Measurements from ENCODE around the gene DACH2. TPM values are rescaled to one million over a fixed set of nuclear protein-coding genes. Genes with fewer than 3 reads are reported as not detected.

Gene DACH2
- total and polyA plus RNA-seq, 11 donors, result not detected

DNA sequence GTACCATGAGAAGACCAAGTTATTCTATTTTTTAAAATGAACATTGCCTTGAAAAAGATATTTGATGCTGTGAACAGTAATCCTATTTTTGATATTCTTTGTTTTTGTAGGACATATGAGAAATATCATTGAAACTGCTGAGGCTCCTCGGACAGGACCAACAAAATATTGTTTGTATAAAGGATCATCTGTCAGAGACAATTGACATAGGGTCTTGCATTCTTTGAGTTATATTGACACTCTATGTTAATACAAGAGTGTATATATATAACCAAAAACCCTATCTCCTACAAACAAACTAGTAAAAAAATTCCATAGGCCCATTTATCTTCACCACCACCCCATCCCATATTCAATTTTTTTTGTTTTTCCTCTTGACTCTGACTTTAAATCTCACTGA is 222.7 kb downstream of the DACH2 start:
- intact Hi-C loops (cut with DNase I), result no loop called here
- H3K4me3 ChIP-seq, result no peak overlapping the region
- H3K27me3 ChIP-seq, result no peaks in the 10 kb centered on the region
- 55 to 78% (median 65%) methylated on average over 1 of the region's 1 CpG for WGBS, 4 donors
- no peaks in the 10 kb centered on the region for H3K4me1 ChIP-seq
- H3K27ac ChIP-seq, result no peak overlapping the region
- H3K9me3 ChIP-seq, result no peaks in the 10 kb centered on the region
- ATAC-seq (no peak), DNase-seq (no peak)
- no peaks in the 10 kb centered on the region for H3K36me3 ChIP-seq
- TF ChIP-seq, protein P1, sequence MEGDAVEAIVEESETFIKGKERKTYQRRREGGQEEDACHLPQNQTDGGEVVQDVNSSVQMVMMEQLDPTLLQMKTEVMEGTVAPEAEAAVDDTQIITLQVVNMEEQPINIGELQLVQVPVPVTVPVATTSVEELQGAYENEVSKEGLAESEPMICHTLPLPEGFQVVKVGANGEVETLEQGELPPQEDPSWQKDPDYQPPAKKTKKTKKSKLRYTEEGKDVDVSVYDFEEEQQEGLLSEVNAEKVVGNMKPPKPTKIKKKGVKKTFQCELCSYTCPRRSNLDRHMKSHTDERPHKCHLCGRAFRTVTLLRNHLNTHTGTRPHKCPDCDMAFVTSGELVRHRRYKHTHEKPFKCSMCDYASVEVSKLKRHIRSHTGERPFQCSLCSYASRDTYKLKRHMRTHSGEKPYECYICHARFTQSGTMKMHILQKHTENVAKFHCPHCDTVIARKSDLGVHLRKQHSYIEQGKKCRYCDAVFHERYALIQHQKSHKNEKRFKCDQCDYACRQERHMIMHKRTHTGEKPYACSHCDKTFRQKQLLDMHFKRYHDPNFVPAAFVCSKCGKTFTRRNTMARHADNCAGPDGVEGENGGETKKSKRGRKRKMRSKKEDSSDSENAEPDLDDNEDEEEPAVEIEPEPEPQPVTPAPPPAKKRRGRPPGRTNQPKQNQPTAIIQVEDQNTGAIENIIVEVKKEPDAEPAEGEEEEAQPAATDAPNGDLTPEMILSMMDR (IDR thresholded peaks at IDR 0.05), result no peak
- TF ChIP-seq POLR2A (IDR thresholded peaks at IDR 0.05), result no peak

DNA sequence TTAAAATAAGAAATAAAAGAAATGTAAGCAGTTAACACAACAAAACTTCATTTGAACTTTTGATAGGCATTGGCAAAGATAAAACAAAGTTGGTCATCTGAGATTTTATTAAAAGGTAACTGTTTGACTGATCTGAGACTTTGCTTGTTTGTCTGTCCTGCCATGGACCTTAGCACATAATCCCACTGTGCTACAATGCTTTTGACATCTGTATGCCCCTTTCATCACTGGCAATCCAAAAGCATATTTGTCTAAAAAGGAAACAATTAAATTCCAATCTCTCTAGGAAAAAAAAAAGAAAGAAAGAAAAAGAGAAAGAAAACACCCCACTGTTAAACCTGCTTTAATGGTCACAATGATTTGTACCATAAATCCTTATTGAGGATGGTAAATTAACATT is 231.0 kb downstream of the DACH2 start:
- Histone ChIP-seq H3K4me1 (no peaks in the 10 kb centered on the region), H3K9me3 (no peaks in the 10 kb centered on the region), H3K4me3 (no peak overlapping the region), H3K27me3 (peaks cover 0 to 4% (median 0%) of the 10 kb centered on the region in 9 donors), H3K27ac (no peak overlapping the region), H3K36me3 (no peaks in the 10 kb centered on the region)
- TF ChIP-seq, protein P1 (IDR thresholded peaks at IDR 0.05), result no peak
- TF ChIP-seq POLR2A (IDR thresholded peaks at IDR 0.05), result no peak
- ATAC-seq (no peak), DNase-seq (no peak)
- intact Hi-C loops (cut with DNase I), result no loop called here

DNA sequence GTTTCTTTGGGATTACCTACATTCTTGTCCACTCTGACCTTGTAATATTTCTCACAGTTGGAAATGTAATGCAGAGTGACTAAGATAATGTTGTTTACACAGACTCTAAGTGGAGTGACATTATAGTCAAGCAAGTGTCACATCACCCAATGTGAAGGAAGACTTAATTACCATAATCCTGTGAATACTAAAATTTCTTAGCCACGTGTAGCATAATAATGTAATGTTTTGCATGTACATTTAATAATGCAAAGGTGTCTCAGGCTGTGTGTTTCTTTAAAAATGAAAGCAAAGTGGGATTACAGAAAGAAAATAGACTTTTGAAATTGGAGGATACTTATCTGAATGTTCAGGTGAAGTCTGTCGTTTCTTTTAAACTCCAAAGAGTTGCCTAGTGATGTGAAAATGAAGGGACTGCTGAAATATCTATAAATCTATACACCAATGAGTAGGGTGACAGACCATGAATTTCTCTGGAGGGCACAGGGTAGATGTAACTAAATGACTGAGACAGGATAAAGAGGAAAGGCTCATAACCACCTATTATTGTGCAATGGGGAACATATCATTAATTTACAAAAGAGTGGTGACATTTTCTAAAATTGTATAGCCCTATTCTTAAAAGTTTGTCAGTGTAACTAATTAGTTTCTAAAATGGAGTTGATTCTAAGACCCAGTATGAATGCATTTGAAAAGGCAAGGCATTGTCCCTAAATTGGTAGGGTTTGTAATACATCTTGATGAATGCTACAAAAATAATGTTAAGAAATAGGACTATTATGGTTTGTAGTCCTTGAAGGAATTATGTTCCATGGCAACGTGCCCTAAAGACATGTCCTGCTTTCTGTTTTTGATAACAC is 235.7 kb downstream of the DACH2 start:
- no peaks in the 10 kb centered on the region for H3K9me3 ChIP-seq
- no peak overlapping the region for H3K4me3 ChIP-seq
- ATAC-seq (no peak), DNase-seq (no peak)
- TF ChIP-seq, protein P1 (IDR thresholded peaks at IDR 0.05), result no peak
- no peak for TF ChIP-seq POLR2A (IDR thresholded peaks at IDR 0.05)
- WGBS, 4 donors, result 31 to 51% (median 40%) methylated on average over 3 of the region's 3 CpGs
- H3K27ac ChIP-seq, result no peak overlapping the region
- H3K36me3 ChIP-seq, result no peaks in the 10 kb centered on the region
- intact Hi-C loops (cut with DNase I), result no loop called here
- H3K27me3 ChIP-seq, result no peaks in the 10 kb centered on the region
- no peaks in the 10 kb centered on the region for H3K4me1 ChIP-seq

DNA sequence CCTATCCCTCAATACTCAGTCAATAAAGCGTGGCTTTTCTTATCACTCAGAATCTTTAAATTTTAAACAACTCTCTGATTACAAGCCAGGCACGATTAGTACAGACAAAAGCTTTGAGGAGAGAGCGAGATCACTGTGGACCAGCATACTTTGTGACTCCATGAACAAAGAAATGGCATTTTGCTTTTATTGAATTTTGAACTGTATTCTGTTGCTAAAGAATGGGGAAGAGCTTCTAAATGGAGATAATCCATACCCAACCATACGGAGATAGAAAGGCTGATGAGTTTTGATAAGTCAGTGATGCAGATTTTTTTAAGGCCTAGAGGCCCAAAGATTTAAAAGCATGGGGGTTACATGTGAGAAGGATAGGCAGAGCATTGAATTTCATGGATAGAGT is 259.1 kb downstream of the DACH2 start:
- DNase-seq (no peak), ATAC-seq (no peak)
- intact Hi-C loops (cut with DNase I), result no loop called here
- Histone ChIP-seq H3K9me3 (no peaks in the 10 kb centered on the region), H3K27me3 (no peaks in the 10 kb centered on the region), H3K36me3 (no peaks in the 10 kb centered on the region), H3K4me3 (no peak overlapping the region), H3K4me1 (no peaks in the 10 kb centered on the region), H3K27ac (no peak overlapping the region)
- TF ChIP-seq POLR2A (IDR thresholded peaks at IDR 0.05), result no peak
- TF ChIP-seq, protein P1 (IDR thresholded peaks at IDR 0.05), result no peak
- WGBS, 4 donors, result 57 to 79% (median 70%) methylated on average over 4 of the region's 4 CpGs
